ENCODE data around the gene COL23A1. TPM values are rescaled to one million over a fixed set of nuclear protein-coding genes. Genes with fewer than 3 reads are reported as not detected.

COL23A1 gene
- total RNA-seq, 4 donors from 2014 or later: 7.9 to 20.4 (median 12.0) TPM

- Histone ChIP-seq H3K27ac (no peak overlapping the region), H3K9me3 (no peaks in the 10 kb centered on the region), H3K4me1 (peaks cover 0 to 11% (median 0%) of the 10 kb centered on the region in 4 donors), H3K4me3 (no peak overlapping the region), H3K27me3 (peaks cover 0 to 3% of the 10 kb centered on the region in 2 donors), H3K36me3 (no peaks in the 10 kb centered on the region)
- WGBS, 2 donors: 90 to 92% methylated on average over 7 to 8 of the region's 8 CpGs
- DNase-seq (ENCODE audit: low spot score in 2 of 2): no peak
- TF ChIP-seq EP300 (IDR thresholded peaks at IDR 0.05) (no peak), POLR2A (IDR thresholded peaks at IDR 0.05) (no peak)
- TF ChIP-seq, protein P1, sequence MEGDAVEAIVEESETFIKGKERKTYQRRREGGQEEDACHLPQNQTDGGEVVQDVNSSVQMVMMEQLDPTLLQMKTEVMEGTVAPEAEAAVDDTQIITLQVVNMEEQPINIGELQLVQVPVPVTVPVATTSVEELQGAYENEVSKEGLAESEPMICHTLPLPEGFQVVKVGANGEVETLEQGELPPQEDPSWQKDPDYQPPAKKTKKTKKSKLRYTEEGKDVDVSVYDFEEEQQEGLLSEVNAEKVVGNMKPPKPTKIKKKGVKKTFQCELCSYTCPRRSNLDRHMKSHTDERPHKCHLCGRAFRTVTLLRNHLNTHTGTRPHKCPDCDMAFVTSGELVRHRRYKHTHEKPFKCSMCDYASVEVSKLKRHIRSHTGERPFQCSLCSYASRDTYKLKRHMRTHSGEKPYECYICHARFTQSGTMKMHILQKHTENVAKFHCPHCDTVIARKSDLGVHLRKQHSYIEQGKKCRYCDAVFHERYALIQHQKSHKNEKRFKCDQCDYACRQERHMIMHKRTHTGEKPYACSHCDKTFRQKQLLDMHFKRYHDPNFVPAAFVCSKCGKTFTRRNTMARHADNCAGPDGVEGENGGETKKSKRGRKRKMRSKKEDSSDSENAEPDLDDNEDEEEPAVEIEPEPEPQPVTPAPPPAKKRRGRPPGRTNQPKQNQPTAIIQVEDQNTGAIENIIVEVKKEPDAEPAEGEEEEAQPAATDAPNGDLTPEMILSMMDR (IDR thresholded peaks at IDR 0.05): no peak
Measured at GRCh38 chr5:178381206-178381605, 209.0 kb downstream of the COL23A1 start.

GRCh38 chr5:178380541-178381074 is 209.6 kb downstream of the COL23A1 start:
- Histone ChIP-seq H3K27me3 (peaks cover 0 to 3% of the 10 kb centered on the region in 2 donors), H3K9me3 (no peaks in the 10 kb centered on the region), H3K4me3 (no peak overlapping the region), H3K36me3 (no peaks in the 10 kb centered on the region), H3K4me1 (peaks cover 0 to 11% (median 0%) of the 10 kb centered on the region in 4 donors), H3K27ac (no peak overlapping the region)
- TF ChIP-seq POLR2A (IDR thresholded peaks at IDR 0.05): no peak
- no peak for TF ChIP-seq EP300 (IDR thresholded peaks at IDR 0.05)
- TF ChIP-seq, protein P1 (IDR thresholded peaks at IDR 0.05): no peak
- WGBS, 2 donors: 80 to 83% methylated on average over 16 of the region's 16 CpGs
- no peak for DNase-seq (ENCODE audit: low spot score in 2 of 2)

DNA sequence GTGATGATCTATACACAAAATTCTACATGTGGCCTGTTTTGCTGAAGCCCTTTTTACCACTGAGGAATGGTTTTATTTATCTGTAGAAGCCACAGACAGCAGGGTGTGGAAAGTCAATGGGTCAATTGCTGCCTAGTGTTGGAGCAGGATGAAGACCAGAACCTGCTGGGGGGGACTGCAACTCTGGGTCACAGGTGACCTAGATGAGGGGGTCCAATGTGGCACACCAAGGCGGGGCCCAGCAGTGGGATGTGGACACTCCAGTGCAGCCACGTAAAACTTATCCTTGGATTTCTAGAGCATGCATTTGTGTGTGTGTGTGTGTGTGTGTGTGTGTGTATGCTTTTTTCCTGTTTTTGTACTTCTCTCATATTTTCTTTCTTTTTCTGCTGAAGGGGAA is 210.1 kb downstream of the COL23A1 start:
- H3K4me1 ChIP-seq: peaks cover 0 to 11% (median 0%) of the 10 kb centered on the region in 4 donors
- no peak overlapping the region for H3K27ac ChIP-seq
- 79 to 84% methylated on average over 2 of the region's 2 CpGs for WGBS, 2 donors
- TF ChIP-seq, protein P1 (IDR thresholded peaks at IDR 0.05): no peak
- TF ChIP-seq POLR2A (IDR thresholded peaks at IDR 0.05): no peak
- no peak for TF ChIP-seq EP300 (IDR thresholded peaks at IDR 0.05)
- peaks cover 0 to 3% of the 10 kb centered on the region in 2 donors for H3K27me3 ChIP-seq
- no peaks in the 10 kb centered on the region for H3K9me3 ChIP-seq
- no peaks in the 10 kb centered on the region for H3K36me3 ChIP-seq
- no peak for DNase-seq (ENCODE audit: low spot score in 2 of 2)
- H3K4me3 ChIP-seq: no peak overlapping the region

- peaks cover 0 to under 1% (median 0%) of the 10 kb centered on the region in 4 donors for H3K4me1 ChIP-seq
- no peak overlapping the region for H3K4me3 ChIP-seq
- H3K27me3 ChIP-seq: no peaks in the 10 kb centered on the region
- no peak overlapping the region for H3K27ac ChIP-seq
- TF ChIP-seq POLR2A (IDR thresholded peaks at IDR 0.05) (no peak), EP300 (IDR thresholded peaks at IDR 0.05) (no peak)
- TF ChIP-seq, protein P1 (IDR thresholded peaks at IDR 0.05): no peak
- no peak for DNase-seq (ENCODE audit: low spot score in 2 of 2)
- 88 to 89% methylated on average over 14 of the region's 14 CpGs for WGBS, 2 donors
- no peaks in the 10 kb centered on the region for H3K9me3 ChIP-seq
- H3K36me3 ChIP-seq: no peaks in the 10 kb centered on the region
Measured at GRCh38 chr5:178378527-178379484, 211.4 kb downstream of the COL23A1 start.

Data from tibial nerve (tissue), 4 donors.